SIG-M5 (cell line): Measurements from ENCODE around the gene SGTA.

ENCODE experiments used
- DNase-seq: peaks from one replicate; lab custom pipeline; 2025; lab: John Stamatoyannopoulos, UW

The SGTA gene

DNA sequence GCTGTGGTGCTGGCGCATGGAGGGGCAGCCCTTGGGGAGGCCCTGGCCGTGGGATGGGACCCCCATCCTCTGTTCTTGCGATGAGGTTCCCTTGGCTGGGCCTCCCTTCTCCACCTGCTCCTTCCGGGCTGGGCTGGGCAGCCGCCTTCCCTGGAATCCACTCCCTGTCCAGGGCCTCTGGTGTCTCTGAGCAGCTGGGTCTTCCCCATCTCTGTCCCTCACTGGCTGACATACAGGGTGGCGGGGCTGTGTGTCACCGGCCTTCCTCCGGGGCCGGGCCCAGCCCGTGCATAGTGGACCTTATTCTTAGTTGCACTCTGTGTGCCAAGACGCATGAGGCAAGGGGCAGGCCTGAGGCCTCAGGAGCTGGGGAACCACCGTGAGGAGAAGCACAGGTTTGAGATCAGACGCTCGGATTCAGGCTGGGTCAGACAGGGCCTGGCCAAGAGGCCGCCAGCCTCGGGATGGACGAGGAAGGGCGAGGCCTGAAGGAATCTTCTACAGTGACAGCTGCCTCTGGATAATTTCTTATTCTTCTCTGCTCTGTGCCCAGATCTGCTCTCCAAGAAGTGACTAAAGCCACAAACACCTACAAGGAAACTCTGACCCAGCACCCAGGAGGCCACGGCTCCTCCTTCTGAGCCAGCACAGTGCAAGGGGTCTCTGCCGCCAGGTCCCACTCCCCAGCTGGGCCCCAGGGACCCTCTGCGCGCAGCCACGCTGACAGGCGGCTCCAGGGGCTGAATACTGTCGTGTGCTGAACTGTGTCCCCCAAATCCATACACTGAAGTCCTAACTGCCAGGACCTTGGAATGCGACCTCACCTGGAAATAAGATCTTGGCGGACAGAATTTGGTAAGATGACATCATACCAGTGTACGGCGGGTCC is 11.0 kb downstream of the SGTA start:
- DNase-seq = no peak

DNA sequence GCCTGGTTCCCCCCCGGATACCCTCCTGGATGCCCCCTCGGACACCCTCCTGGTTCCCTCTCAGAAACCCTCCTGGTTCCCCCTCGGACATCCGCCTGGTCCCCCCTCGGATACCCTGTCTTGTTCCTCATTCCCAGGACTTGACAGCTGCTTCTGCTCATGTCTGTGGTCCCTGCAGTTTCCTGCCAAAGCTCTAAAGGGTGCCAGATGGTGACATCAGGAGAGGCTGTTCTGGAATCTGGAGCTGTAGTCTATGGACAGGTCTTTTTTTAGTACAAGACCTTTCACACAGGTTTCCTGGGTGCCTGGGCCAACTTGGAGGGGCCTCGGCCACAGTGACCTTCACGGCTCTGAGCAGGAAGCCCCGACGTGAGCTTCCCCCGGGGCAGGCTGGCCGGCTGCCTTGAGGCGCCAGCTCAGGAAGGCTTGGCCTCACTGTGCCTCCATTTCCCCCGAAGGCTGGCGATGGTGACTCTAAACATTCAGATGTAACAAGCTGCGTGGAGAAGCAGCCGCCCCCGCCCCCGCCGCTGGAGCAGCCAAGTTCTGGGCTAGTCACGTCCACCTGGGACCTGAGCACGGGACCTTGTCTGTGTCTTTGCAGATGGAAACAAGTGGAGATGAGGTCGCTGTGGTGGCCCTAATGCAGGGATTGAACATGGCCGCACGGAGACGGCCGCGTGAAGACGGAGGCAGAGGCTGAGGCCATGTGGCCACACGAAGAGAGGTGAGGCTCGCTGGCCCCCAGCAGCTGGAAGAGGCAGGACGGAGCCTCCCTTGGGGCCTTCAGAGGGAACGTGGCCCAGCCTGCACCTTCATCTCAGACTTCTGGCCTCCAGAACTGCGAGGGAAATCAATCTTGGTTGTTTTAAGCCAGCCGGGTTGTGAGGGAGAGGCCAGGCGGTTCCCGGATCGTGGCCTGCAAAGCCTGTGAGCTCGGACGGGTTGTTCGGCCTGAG is 12.7 kb downstream of the SGTA start:
- DNase-seq = no peak

DNA sequence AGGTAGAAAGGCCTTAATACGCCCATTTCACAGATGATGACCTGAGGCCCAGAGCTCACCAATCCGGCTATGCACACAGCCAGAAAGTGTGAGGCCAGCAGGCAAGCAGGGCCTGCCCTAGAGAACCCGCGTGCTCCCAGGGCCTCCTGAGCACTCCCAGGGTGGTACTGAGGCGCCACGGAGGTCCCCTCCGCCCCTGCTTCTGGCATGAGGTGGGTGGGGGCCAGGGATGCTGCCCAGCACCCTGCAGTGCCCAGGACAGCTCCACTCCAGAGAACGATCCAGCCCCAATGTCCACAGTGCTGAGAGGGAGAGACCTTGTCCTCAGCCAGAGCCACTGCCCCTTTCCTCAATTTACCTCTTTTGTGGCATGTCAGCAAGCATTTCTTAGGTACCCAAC is 13.9 kb downstream of the SGTA start:
- no peak for DNase-seq

DNA sequence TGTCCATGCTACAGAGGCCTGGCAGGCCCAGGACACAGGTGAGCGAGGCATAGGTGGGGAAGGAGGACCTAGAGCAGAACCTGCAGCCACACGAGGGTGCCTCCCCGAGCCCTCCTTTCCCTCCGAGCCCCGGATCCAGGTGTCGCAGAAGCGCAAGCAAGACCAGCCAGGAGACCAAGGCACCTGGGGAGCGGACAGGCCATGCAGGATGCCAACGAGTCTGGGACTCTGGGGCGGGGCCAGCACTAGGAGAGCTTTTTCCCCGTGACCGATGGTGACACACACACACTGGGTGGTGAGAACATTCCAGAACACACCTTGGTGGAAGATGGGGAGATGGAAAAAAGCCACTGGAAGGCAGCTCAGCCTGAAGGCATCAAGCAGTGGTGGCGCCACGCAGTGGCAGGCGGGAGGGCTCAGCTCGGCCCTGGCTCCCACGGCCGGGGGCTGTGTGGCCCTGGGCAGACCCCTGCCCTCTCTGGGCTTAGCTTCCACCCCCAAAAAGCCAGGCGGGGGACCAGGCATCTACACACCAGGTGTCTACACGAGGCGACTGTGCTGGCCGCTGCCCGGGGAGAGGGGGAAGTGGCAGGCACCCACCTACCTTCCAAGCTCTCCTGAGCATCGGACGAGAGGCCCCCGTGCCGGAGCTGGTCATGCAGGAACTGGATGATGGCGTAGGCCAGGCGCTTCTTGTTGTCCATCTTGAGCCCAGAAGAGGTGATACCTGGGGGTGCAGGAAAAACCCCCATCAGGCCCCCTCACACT is 14.5 kb downstream of the SGTA start:
- DNase-seq = no peak

DNA sequence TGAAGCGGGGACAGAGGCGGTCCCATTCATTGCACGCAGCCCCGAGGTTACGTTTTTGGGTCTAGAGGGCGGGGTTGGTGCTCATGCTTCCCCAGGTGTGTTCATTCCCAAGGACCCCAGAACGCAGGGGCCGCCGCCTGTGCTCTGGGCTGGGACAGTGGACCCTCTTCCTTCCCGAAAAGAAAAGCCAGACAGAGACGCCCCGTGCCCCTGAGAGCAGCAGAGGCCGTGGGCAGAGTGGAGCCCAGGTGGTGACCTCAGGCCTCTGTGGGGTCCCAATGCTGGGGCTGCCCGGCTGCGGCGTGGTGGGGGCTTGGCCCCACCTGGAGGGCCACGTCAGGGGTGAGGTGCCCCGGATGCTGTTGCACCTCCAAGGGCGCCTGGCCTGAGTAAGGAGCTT is 15.4 kb downstream of the SGTA start:
- DNase-seq = no peak

DNA sequence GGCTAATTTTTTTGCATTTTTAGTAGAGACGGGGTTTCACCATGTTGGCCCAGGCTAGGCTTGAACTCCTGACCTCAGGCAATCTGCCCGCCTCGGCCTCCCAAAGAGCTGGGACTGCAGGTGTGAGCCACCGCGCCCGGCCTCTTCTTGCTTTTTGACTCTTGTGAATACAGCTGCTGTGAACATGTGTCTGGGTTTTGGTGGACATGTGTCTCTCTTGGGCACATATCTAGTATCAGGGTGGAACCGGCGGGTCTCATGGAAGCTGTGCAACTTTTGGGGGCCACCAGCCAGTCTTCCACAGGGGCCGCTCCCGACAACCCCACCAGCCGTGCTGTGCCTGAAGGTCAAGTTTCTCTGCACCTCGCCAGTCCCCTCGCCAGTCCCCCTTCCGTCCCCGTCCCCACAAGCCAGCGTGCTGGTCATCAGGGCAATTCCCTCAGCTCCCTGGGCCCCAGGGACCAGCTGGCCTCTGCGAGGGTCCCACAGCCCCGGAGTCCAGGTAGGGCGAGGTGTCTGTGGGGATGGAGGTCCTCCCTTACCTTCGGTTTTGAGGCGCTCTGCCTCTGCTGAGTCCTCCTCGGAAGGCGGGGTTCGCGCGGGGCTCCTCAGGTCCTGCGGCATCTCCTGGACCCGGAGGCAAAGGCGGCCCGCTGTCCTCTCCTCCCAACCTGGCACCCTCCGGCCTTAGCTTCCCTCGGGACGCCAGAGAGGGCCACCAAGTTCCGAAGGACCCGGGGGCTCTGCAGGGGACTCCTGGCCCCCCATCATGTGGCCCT is 16.3 kb downstream of the SGTA start:
- no peak for DNase-seq

DNA sequence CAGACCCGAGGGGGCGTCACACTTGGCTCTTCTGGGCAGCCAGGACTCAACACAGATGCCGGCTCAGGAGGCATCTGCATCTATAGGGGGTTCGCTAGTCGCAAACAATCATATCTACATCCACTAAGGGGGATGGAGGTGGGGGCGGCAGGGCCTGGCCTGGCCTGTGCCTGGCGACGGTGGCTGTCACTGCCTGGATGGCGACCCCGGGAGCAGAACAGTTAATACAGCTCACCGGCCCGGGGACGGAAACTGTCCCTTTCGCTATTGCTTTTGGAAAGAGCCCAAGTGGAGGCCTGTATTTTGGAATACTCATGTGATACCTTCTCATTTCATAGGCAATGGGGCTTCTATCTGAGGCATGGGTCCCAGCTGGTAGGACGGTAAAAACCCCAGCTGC is 17.7 kb downstream of the SGTA start:
- DNase-seq = no peak

DNA sequence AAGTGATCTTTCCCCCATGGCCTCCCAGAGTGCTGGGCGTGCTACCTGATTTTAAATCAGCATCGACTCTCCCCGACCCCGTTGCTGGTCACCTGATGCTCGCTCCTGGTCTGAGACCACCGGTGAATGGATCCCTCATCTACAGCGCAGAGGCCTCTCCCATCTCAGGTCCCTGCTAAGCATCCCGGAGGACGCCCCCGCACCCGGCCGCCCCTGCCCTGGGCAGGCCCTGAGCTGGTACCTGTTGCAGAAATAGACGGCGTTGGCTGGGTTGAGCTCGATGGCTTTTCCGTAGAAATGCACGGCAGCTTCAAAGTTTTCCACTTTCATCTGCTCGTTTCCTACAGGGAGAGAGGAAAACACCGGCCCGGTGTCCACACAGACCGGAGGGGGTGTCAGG is 18.1 kb downstream of the SGTA start:
- DNase-seq = no peak

DNA sequence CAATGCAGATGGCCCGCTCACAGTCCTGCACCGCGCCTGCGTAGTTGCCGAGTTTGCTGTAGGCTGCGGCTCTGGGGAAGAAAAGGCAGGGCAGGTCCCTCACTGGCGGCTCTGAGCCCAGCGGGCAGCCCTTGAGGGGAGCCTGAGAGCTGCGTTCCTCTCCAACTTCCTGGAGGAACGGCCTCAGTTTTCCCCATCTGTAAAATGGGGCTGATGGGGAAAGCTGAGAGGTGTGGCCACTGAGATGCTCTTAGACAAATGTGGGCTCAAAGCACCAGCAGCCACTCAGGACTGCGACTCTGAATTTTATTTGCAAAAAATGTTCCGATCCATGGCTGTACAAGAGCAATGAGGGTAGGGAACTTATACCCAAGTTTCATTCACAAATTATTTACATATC is 19.4 kb downstream of the SGTA start:
- DNase-seq = no peak

DNA sequence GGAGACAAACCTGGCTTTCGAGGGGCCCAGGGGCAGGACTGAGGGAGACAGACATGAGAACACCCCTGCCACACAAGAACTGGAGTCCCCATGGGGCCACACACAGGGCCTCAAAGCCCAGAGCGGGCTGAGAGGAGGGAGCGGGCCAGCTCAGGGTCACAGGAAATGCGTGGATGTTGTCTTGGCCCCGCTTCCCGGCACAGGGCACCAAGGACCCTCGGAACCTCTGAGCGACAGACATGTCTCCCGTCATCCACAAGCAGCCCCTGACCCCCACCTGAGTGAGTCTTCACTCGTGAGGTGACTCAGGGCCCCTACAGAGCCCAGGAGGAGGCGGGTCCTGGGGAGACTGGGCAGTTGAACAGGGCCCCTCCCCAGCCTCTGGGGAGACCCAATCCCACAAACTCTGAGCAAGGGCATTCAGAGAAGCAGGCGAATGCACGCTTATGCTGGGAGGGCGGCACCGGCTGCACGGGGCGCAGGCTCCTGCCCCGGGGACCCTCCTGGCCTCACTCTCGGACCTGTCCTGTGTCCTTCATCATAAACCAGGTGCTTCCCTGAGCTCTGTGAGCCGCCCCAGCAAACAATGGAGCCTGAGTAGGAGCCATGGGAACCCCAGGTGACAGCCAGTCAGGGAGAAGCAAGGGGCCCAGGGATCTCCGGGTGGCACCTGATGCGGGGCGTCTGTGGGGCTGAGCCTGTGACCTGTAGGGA is 20.1 kb downstream of the SGTA start:
- no peak for DNase-seq

DNA sequence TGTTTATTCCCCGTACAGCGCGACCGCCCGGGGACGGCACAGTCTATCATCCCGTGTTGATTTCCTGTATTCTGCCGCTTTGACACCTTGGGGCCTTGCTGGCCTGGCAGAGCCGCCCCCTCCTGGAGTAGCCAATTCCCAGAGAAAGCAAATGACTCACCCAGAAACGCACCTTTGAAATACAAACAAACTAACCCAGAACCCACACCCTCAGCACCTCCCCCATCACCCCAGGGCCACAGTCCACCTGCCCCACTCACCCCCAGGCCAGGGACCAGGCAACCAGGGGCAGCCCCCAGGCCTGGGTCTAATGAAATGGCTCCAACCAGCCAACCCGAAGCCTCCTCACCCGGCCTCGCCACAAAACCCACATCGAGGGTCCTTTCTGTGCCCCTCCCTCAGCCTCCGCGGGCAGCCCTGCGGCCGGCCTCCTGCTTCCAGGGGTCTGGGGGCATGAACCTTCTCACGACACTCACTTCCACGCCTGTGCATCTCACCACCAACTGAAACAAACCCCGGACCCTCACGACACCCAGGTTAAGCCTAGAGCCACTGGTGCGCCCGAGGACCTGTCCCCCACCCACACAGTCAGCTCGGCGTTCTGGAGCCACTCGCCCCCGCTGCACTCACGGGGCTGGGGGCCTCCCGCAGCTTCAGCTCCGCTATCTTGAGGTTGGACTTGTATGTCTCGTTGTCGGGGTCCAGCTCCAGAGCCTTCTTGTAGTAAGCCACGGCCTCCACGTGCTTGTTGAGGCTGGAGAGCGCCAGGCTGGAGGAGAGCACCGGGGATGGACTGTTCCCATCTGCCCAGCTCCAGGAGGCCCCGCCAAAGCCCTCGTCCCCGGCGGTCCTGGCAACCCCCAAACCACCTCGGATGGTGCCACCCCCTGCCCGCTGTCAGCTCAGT is 20.9 kb downstream of the SGTA start:
- no peak for DNase-seq

DNA sequence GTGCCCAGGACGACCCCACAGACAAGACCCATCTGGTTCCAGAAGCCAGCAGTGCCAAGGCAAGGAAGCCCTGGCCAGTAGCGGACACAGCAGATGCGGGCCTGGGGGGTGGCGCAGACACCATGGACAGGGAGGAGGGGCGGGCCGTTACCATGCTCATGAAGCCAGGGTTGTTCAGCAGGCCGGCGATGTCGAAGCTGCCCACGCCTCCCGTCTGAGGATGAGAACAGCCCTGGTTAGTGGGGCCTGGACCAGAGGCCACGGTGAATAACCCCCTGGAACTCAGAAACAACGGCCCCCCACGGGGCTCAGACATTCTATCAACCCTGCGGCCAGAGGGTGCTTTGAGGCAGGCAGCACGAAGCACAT is 21.8 kb downstream of the SGTA start:
- DNase-seq = no peak

DNA sequence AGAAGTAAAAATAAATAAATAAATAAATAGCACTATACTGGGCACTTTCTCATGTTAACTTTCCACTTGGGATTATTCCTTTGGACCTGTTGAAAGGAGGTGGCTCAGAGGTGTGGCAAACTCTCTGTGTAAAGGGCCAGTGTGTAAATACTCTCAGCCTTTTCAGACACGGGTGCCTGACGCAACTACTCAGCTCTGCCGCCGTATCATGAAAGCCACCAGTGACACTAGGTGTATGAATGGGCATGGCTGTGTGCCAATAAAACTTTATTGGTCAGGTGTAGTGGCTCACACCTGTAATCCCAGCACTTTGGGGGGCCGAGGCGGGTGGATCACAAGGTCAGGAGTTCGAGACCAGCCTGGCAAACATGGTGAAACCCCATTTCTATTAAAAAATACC is 23.1 kb downstream of the SGTA start:
- DNase-seq = no peak

DNA sequence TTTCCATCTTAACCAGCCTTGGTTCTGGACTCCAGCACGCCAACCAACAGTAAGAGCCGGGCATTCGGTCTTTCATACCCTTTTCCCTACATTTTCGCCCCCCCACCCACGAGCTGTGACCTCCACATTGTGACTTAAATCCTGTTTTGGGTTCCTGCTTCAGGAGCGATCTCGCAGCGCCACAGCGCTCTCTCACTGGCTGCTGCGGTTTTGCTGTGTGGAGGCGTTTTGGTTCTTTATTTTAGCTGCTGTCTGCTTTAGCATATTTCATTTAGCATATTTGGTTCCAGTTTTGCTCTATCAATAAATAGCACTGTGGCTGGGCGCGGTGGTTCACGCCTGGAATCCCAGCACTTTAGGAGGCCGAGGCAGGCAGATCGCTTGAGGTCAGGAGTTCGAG is 23.7 kb downstream of the SGTA start:
- DNase-seq = no peak

DNA sequence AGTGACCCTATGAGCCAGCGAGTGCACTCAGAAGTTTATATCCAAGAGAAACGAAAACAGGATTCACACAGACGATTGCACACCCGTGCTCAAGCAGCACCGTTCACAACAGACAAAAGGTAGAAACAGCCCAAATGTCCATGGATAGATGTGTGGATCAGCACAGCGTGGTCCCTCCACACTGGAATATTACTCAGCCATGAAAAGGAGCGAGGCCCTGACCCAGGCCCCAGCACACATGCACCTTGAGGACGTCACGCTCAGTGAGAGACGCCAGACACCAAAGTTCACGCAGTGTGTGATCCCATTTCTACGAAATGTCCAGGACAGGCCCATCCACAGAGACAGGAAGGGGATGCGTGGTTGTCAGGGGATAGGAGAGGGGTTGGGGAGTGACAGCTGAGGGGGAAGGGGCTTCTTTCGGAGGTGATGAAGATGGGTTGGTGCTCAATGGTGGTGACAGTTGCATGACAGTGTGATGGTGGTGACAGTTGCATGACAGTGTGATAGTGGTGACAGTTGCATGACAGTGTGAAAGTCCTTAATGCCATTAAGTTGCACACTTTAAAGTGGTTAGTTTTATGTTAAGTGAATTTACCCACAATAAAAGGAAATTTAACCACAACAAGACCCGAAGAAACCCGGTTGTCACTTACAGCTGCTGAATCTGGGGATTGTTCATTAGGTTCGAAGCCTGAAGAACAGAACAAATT is 24.3 kb downstream of the SGTA start:
- DNase-seq = no peak

DNA sequence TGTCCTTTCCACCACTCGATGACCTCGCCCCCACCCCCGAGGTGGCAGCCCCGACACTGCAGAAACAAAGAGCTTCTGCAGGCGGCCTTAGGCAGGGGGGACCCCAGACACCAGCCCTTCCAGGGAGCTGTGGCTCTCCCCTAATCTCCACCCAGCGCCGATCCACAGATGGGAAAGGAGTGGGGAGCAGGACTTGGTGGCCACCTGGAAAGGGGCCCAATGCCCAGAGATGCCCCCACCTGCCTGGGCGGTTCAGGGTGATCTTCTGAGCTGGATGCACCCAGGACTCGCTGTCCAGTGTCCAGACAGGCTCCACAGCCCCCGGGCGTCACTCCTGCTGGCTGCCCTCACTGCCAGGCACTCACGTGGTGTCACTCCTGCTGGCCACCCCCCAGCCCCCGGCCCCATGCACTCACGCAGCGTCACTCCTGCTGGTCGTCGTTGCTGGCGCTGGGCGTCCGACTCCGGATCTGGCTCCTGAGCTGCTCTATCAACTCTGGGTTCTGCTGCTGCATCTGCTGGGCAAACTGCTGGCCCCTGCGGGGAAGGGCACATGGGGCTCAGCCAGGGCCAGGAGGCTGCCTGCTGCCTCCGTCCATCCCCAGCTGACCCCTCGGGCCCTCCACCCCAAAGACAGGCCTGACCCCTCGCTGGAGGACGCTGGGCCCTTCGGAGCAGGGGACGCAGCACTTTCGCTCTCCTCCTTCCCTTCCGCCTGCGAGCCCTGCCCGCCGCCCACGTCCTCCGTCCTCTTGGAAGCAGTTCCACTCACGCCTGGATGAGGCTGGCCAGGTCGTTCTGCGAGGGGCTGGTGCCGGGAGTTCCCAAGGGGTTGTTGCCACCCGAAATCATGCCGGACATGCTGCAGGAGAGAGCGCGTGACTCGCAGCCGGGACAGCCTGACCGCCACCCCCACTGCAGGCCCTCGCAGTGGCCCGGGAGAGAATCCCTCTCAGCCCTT is 25.9 kb downstream of the SGTA start:
- no peak for DNase-seq

DNA sequence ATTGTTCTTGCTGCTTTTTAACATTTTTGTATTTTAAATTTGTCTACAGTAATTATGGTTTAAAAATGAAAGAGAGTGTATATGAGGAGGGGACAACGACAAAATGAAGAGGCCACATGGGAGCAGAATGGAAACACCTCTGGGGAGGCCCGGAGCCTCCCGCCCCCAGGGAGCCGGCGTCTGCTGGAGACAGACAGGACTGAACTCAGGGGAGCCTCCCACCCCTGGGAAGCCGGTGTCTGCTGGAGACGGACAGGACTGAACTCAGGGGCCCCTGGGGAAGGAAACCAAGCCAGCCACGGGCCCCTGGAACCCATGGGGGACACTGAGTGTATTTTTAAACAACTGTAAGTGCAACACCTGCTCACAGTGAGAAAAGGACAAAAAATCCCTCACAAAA is 26.6 kb downstream of the SGTA start:
- no peak for DNase-seq

DNA sequence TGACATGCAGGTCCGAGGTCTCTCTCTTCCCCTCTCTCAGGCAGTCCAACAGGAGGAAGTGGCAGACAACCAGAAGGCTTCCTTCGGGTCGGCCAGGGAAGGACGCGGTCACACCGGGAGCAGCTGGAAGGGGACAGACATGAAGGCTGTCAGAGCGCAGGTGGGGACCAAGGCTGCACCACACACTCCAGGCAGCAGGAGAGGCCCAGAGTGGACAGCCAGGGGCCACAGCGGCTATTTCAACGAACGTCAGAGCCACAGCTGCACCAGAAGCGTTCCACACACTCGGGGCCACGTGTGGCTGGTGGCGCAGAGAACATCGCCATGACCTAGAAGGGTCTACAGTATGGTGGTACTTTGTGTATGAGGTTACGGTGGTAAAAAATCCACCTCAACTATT is 27.3 kb downstream of the SGTA start:
- DNase-seq = no peak
